Right hindlimb (tissue), 1 donor: Measurements from ENCODE around the gene LEP.

Source experiments
- DNase-seq: peaks from one replicate; pipeline ENCODE4 v3.0.0-alpha.2; 2018

Gene LEP

GRCh38 chr7:128251337-128251736, 10.3 kb downstream of the LEP start:
- DNase-seq, result no peak

GRCh38 chr7:128253701-128254100, 12.6 kb downstream of the LEP start:
- DNase-seq, result no peak

GRCh38 chr7:128254470-128254869, 13.4 kb downstream of the LEP start:
- no peak for DNase-seq

DNA sequence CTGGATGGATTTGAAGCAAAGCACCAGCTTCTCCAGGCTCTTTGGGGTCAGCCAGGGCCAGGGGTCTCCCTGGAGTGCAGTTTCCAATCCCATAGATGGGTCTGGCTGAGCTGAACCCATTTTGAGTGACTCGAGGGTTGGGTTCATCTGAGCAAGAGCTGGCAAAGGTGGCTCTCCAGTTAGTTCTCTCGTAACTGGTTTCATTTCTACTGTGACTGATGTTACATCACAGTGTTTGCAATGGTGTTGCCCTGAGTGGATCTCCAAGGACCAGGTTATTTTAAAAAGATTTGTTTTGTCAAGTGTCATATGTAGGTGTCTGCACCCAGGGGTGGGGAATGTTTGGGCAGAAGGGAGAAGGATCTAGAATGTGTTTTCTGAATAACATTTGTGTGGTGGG, 14.2 kb downstream of the LEP start:
- no peak for DNase-seq

- no peak for DNase-seq
These were observed 16.4 kb downstream of the LEP start for GRCh38 chr7:128257458-128257857.

- no peak for DNase-seq
These were observed 18.3 kb downstream of the LEP start for GRCh38 chr7:128259131-128260061.

GRCh38 chr7:128260069-128260795, 19.2 kb downstream of the LEP start:
- DNase-seq, result no peak

- no peak for DNase-seq
These were observed 21.4 kb downstream of the LEP start for GRCh38 chr7:128262273-128263028.

GRCh38 chr7:128263420-128263819, 22.3 kb downstream of the LEP start:
- DNase-seq, result no peak

DNA sequence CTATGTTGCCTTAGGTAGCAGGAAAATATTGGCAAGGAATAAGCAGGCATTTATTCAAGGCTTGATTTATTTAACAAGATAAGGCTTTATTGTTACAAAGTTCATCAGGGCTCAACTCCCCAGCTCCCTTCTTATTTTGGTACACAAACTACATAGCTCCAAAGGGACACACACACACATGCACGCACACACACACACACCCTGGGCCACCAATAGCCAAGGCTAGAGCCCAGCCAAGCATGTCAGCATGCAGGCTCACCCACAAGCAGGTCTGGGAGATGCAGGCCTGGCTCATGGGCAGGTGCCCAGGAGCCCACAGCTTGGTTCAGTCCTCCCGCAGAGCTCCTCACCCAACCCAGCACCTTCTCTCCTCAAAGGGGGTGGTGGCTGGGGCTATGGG, 23.4 kb downstream of the LEP start:
- DNase-seq, result no peak

DNA sequence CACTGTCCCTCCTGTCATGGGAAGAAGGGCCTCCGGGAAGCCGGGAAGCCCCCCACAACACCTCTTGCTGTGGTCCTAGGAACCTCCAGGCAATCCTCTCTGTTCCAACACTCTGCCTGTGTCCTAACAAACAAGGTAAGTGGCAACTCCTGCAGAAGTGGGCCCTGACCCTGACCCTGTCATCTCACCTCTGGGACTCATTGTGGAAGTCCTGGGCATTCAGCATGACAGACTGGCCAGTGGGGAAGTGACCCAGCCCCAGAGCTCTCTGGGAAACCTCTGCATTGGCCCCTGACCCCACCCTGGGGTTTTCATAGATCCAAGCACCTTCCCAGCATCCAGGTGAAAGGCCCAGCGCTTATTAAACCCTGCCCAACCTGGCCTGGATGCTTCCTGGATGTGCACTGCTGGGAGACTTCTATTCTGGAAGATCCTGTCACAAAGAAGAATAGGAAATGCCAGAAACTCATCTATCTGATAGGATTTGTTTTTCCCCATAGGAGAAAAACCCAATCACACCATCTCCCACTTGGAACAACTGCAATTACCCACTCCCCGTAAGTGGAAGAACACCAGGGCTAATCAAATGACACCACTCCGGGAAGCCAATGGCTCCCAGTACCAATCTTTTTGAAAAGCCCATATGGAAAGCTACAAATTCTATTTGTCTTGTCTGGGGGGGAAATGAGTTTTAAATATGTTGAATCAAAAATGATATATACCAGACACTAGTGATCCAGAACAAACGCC, 24.3 kb downstream of the LEP start:
- no peak for DNase-seq

GRCh38 chr7:128265906-128266300, 24.8 kb downstream of the LEP start:
- no peak for DNase-seq

DNA sequence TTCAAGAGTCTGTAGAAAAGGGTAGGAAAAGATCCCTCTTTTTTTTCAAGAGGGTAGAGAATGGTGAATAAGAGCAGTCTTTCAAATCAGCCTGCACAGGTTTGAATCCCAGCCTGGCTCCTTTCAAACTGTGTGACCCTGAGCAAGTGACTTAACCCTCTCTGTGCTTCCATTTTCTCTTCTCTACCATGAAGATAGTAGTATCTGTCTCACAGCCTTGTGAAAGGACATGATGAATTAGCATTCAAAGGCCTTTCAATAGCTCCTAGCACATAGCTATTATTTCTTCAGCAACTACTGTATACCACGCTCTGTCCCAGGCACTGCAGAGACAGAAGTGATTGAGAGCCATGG, 25.4 kb downstream of the LEP start:
- DNase-seq, result no peak

- peak; percentile 79 for DNase-seq
These were observed 26.0 kb downstream of the LEP start for GRCh38 chr7:128266883-128267594.

DNA sequence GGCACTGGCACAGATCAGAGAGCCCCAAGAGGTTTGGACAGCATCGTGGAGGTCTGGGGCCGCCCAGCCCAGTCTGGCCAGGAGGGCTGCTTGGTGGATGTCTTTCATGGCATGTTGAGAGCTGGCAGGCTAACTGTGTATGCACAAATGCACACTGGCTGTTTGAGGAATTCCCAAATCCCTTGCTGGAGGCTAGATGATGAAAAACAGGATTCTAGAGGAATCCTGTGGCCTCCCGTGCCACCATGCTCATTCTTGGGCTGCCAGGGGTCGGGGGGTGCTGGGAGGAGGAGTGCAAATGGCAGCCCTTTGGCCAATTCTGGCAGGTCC, 26.5 kb downstream of the LEP start:
- DNase-seq, result no peak

DNA sequence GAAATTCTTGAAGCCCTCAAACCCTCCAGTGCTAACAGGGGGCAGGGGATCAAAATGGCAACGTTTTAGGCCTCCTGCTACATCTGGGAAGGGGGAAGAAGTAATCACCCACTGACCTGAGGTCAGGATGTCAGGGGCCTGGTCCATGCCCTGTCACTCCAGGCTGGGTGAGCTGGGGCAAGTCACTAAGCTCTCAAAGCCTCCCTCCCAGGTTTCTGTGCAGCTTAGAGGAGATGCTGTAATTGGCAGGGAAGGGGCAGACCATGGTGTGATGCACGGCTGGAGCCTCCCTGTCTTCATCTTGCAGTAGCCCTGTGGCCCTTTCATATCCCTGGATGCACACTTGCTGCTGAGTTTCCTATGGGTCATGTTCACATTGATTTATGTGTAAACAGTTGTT, 27.2 kb downstream of the LEP start:
- DNase-seq, result no peak

GRCh38 chr7:128270826-128271272, 29.8 kb downstream of the LEP start:
- DNase-seq, result peak; percentile 42

DNA sequence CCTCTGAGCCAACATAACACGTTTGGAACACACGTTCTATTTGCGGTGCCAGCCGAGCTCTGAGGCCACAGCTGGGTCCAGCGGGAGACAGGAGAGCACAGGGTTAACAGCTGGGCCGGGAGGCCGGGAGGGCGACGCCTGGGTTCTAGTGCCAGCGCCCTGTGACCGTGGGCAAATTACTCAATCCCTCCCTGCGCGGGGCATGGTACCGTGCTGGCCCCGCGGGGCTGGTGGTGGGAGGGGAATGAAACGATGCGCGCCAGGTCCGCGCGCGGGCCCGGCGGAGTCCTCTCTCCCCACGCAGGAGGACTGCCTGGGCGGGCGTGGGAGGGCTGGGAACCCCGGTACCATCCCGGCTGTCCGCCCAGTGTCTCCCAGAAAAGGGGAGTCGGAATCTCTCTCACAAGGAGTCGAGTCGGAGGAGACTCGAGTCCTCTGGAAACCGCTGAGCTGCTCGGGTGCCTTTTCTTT, 30.4 kb downstream of the LEP start:
- DNase-seq, result no peak

DNA sequence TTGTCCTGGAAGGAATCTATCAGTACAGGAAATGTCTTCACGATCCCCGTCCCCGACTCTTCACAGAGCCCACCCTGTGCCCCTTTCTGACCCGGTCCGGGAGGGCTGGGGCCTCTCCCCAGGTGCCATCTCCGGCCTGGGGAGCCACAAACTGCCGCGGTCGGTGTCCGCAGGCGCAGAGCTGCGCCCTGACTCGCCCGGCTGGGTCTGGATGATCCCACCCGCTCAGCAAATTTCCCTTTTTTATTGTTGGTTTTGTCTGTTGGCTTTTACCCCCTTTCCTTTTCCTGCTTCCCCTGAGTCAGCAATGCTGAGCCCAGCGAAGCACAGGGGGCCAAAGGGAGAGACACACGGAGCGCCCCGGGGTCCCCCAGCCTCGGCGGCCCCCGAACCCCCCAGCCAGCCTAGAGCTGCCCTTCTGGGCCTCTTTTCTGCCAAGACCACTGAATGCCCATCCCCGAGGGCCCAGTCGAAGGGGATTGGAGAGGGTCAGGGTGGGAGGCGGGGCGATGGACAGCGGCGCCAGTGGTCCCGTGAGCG, 30.9 kb downstream of the LEP start:
- DNase-seq, result no peak

DNA sequence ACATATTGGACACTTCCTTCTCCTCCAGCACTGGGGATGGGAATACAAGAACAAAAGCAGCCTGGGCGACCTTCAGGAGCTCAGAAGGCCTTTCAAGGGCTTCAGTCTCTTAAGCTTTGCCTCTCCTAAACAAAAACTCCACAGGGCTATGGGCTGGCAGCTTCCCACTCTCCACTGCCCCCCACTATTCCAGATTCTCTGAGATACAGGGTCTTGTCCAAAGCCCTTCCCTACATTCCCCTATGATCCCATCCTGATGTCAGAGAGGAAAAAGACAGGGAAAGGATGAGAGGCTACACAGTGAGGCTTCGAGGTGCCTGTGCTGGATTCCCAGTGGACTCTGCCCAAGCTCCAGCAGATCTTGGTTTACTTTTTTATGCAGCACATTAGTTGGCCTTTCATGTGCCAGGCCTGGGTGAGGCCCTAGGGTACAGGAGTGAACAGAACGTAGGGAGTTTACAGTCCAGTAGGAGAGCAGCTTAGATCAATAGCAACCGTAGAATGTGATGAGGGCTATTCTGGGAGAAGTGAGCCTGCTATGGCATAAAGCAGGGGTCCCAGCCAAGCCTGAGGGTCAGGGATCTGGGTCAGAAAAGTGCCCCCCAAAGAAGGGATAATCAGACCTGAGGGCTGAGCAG, 33.3 kb downstream of the LEP start:
- no peak for DNase-seq
